Stimulated activated naive B cell treated with anti-CD40 and anti-IgM and Interleukin-4, amounts not matched to agents 10 μg/mL and 1 μg/mL and 100 μg/mL, for 72 hours (primary cell): Measurements from ENCODE around the gene LARGE1.

Source experiments
- ATAC-seq, 2 donors: fragments of 150-1000 bp; cut with Tn5 transposase; replicated peaks; 2 replicates each; pipeline ENCODE4 v1.10.0; 2021; ENCODE audit warnings: moderate library complexity in 1 of 2
- DNase-seq: peaks from one replicate; pipeline ENCODE4 v3.0.0; 2021
- H3K27ac Mint-ChIP-seq: one replicate; pipeline ENCODE4 v1.8.0; 2022; ENCODE audit warnings: mild to moderate bottlenecking, mixed read lengths
- H3K27me3 Mint-ChIP-seq, 2 donors: one replicate each; pipeline ENCODE4 v1.8.0; 2022; ENCODE audit warnings: mixed read lengths in 2 of 2
- H3K36me3 Mint-ChIP-seq, 2 donors: one replicate each; pipeline ENCODE4 v1.8.0; 2022; ENCODE audit warnings: mixed read lengths in 2 of 2, mild to moderate bottlenecking in 1 of 2
- H3K4me1 Mint-ChIP-seq, 2 donors: one replicate each; pipeline ENCODE4 v1.8.0; 2022; ENCODE audit warnings: mixed read lengths in 2 of 2, mild to moderate bottlenecking in 1 of 2
- H3K4me3 Mint-ChIP-seq, 2 donors: one replicate each; pipeline ENCODE4 v1.8.0; 2022; ENCODE audit warnings: mild to moderate bottlenecking in 2 of 2, mixed read lengths in 2 of 2, moderate library complexity in 1 of 2
- H3K9me3 Mint-ChIP-seq, 2 donors: one replicate each; pipeline ENCODE4 v1.8.0; 2022; ENCODE audit warnings: mixed read lengths in 2 of 2, mild to moderate bottlenecking in 1 of 2

The LARGE1 gene

DNA sequence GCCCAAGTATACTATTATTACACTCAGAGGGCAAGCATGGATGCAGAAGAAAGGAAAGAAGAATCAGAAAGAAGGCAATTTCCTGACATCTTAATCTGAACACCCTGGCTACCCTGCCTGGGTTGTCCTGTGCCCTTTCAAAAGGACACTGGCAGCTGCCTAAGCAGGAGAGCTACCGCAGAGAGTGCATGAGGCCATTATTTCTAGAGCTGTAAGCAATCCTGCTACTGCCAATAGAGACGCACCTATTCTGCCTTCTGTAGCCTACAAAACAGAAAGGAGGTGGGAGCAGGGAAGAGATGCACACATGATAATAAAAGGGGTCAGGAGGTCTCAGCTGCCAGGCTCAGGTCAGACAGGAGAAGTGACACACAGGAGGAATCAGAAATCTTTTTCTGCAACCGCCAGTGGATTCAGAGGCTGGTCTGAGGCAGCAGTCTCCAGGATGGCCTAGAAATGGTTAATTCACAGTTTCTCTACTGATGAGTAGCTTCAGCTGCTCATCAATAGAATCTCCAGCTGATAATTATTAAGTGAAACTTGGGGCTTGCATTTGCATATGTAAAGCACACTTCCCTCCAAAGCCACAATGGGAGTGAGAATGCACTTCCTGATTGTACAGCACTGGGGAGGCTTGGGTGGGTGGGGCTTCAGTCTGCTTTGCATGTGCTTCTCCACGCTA, 253.9 kb downstream of the LARGE1 start:
- H3K4me3 Mint-ChIP-seq, result no peak overlapping the region

DNA sequence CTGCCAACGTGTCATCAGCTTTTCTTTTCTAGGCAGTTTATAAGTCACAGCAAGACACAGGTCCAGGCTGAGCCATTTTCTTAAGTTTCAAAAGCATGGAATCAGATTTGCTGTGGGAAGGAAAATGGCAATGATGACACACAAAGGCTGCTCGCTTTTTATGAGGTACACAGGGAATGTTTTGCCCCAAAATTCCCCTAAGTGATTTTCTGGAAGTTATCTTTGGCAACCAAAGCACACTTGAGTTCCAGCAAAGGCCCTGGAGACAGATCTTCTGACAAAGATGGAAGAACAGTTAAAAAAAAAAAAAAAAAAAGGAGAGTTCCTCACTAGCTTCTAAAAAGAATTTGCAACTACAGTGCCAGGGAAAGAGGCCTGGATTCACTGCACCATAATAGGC, 260.8 kb downstream of the LARGE1 start:
- Mint-ChIP-seq H3K9me3 (peaks cover 4 to 8% of the 10 kb centered on the region in 2 donors), H3K4me3 (no peak overlapping the region), H3K27ac (peak overlapping the region; percentile 25), H3K27me3 (no peaks in the 10 kb centered on the region), H3K4me1 (peaks cover 15% of the 10 kb centered on the region in 2 donors), H3K36me3 (peaks cover 14 to 45% of the 10 kb centered on the region in 2 donors)
- DNase-seq (no peak), ATAC-seq (no peak)

More for the DNA sequence above, 253.9 kb downstream of the LARGE1 start:
- no peak overlapping the region for H3K27ac Mint-ChIP-seq
- peaks cover 0 to 18% of the 10 kb centered on the region in 2 donors for H3K36me3 Mint-ChIP-seq
- ATAC-seq (peak; percentile 62 to 69), DNase-seq (no peak)
- no peaks in the 10 kb centered on the region for H3K9me3 Mint-ChIP-seq
- H3K27me3 Mint-ChIP-seq, result no peaks in the 10 kb centered on the region
- peaks cover 38 to 51% of the 10 kb centered on the region in 2 donors for H3K4me1 Mint-ChIP-seq

DNA sequence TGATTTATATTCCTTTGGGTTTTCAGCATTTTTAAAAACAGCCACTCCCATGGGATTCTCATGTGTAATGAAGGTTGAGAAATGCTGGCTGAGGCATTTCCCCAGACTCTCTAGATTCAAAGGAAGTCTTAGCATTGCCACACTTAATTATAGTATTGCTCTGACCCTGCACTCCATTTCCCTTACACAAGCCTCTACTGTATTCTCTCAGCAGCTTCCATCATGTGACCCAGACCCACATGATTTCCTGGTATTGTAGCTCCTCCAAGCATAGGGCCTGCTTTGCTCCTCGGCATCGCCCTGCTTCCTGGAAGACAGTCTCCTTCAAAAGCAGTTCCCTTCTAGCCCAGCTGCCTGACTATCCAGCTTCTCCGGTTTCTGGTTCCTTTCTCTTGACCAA, 261.5 kb downstream of the LARGE1 start:
- ATAC-seq (no peak), DNase-seq (no peak)
- peaks cover 8 to 11% of the 10 kb centered on the region in 2 donors for H3K4me1 Mint-ChIP-seq
- H3K27me3 Mint-ChIP-seq, result no peaks in the 10 kb centered on the region
- H3K27ac Mint-ChIP-seq, result no peak overlapping the region
- H3K36me3 Mint-ChIP-seq, result peaks cover 14 to 39% of the 10 kb centered on the region in 2 donors
- H3K4me3 Mint-ChIP-seq, result no peak overlapping the region
- H3K9me3 Mint-ChIP-seq, result peaks cover 4 to 8% of the 10 kb centered on the region in 2 donors

DNA sequence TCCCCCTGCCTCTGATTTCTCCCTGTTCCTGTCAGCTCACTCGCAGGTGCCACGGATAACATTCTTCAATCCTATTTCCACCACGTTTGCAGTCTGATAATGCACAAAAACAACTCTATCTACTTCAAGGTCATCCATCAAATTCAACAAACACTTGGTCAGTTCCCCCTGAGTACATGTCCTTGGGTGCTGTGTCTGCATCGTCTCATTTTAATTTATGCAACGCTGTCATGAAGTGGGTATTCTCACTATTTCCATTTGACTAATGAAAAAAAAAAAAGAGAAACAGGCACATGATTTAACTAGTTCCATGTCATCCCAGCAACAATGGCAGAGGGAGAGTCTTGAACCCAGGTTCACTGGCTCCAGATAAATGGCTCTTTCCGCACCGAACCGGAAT, 262.6 kb downstream of the LARGE1 start:
- peaks cover 4 to 8% of the 10 kb centered on the region in 2 donors for H3K4me1 Mint-ChIP-seq
- no peak for DNase-seq
- no peak overlapping the region for H3K27ac Mint-ChIP-seq

DNA sequence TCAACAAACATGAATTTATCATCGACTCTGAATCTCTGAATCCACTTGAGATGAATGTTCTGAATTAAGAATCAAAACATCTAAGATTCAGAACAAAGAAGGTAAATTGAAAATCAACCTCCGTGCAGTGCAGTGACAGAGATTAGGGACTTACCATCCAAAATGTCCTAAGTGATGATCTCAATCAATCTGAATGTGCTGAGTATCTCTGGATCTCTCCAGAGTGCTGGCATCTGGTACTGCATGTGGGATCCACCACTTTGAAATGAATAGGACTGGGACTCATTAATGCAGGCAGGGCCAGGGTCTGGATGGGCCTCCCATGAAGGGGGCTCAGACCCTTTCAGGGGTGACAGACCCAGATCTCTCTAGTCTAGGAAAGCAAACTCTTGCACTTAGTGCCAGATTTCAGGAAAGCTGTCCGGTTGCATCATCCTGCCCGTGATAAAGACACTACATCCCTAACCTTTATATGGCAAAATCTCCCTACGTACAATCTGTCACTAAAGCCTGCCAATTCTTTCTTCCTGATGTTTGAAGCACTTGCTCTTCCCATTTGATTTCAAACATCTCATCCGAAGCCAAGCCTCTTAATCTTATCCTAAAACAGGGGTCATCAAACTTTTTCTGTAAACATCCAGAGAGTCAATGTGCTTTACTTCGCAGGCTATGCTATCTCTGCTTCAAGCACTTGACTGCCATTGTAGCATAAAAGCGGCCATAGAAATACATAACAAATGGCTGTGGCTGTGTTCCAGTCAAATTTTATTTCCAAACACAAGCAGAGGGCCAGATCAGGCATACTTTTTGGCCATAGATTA, 263.3 kb downstream of the LARGE1 start:
- Mint-ChIP-seq H3K4me1 (peaks cover 0 to 8% of the 10 kb centered on the region in 2 donors), H3K4me3 (no peak overlapping the region), H3K9me3 (peaks cover 4 to 8% of the 10 kb centered on the region in 2 donors), H3K27ac (no peak overlapping the region), H3K36me3 (peaks cover 14 to 40% of the 10 kb centered on the region in 2 donors), H3K27me3 (no peaks in the 10 kb centered on the region)
- no peak for DNase-seq
- ATAC-seq, result no peak

More for the DNA sequence above, 262.6 kb downstream of the LARGE1 start:
- Mint-ChIP-seq H3K27me3 (no peaks in the 10 kb centered on the region), H3K36me3 (peaks cover 14 to 44% of the 10 kb centered on the region in 2 donors), H3K4me3 (no peak overlapping the region), H3K9me3 (peaks cover 4 to 8% of the 10 kb centered on the region in 2 donors)
- no peak for ATAC-seq

DNA sequence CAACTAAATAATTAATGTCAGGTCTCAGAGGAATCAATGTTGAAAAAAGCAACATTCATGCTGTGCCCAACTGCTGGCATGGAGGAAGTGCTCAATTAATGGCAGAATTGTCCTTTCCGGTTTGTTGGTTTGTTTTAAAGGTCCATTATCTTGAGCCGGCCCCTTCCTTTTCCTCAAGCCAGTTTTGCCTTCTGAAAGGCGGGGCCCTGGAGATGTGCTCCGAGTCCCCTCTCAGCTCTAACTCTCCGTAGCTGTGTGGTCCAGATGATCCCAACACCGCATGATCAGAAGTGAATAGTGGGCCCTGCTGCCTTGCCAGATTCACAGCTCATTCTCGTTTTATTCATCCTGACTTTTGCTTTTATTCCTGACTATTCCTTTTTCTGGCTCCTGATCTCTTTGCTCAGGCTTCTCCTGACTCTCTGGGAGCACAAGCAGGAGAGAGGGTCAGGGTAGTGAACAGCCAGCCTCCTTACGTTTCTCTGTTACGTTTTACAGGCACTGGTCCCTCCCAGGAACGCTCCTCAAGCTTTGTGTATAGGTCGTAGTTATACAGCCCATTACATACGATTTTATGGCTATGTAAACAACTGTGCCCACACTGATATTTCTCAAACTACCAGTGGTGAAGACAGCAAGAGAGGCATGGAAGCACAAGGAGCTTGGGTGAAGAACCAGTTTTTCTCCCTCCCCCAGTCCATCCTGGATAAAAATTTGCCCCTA, 265.9 kb downstream of the LARGE1 start:
- H3K9me3 Mint-ChIP-seq, result peaks cover 4 to 8% of the 10 kb centered on the region in 2 donors
- ATAC-seq, result no peak
- DNase-seq, result no peak
- H3K27me3 Mint-ChIP-seq, result no peaks in the 10 kb centered on the region
- H3K4me3 Mint-ChIP-seq, result no peak overlapping the region
- H3K27ac Mint-ChIP-seq, result no peak overlapping the region
- H3K36me3 Mint-ChIP-seq, result peaks cover 23 to 53% of the 10 kb centered on the region in 2 donors
- peaks cover 0 to 8% of the 10 kb centered on the region in 2 donors for H3K4me1 Mint-ChIP-seq

DNA sequence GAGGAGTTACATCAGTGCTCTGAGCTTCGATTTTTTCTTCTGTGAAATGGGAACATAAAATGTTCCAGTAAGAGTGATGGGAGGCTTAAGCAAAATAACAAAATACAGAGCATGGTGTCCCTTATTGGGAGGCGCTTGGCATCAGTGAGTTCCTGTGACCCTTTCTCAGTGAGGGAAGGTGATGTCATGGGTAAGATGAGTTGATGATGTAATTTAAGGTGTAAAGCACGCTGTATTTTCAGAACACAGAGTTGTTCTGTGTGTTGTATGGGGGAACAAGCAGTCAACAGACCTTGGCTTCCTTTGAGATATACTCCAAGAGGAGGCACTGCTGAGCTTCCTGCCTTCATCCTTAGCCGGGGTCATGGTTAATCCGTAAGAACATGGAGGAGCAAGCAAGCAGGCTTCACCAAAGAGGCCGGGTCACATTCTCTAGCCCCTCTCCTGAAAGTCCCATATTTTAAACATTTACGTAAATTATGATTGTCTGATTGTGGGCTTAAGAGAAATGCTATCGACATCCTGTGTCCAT, 266.7 kb downstream of the LARGE1 start:
- Mint-ChIP-seq H3K4me3 (no peak overlapping the region), H3K27me3 (no peaks in the 10 kb centered on the region), H3K36me3 (peaks cover 21 to 55% of the 10 kb centered on the region in 2 donors), H3K27ac (no peak overlapping the region), H3K9me3 (peaks cover 4 to 10% of the 10 kb centered on the region in 2 donors), H3K4me1 (peaks cover 0 to 5% of the 10 kb centered on the region in 2 donors)
- ATAC-seq (no peak), DNase-seq (no peak)

DNA sequence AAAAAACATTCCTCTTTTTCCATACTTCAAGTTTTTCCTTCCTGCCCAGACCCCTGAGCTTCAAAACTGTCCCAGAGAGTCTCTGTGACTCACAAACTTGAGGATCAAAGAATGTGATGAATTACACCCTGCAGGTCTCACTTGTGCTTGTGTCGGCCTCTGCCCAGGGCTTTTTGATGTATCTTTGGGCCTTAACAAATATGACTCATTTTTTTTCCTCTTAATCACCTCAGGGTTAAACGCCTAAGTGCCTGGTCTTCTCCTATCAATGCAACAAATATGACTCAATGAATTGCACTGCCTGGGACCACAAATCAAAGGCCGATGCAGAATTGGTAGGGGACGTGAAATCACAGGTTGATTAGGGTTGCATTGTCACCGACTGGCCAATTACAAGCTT, 267.7 kb downstream of the LARGE1 start:
- Mint-ChIP-seq H3K9me3 (peaks cover 4 to 11% of the 10 kb centered on the region in 2 donors), H3K27ac (no peak overlapping the region), H3K36me3 (peaks cover 24 to 58% of the 10 kb centered on the region in 2 donors), H3K27me3 (no peaks in the 10 kb centered on the region), H3K4me1 (peaks cover 0 to 3% of the 10 kb centered on the region in 2 donors), H3K4me3 (no peak overlapping the region)
- DNase-seq (no peak), ATAC-seq (no peak)

DNA sequence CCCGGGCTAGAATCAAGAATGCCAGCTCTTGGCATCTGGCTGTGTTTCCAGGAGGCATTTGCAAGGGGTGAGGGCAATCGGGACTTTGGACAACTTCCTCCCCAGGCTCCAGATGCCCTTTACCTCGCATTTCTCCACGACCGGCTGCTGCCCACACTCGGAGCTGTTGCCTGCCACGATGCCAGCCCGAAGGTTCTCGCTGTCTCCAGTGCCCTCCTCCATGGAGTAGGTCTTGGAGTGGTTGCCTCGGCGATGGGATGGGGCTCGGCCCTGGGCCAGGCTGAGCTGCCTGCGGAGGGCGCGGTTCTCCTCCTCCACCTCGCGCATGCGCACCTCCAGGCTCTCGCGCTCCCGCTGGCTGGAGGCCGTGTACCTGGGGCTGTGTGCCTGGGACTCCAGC, 270.0 kb downstream of the LARGE1 start:
- no peak for DNase-seq
- H3K4me1 Mint-ChIP-seq, result peaks cover 0 to 5% of the 10 kb centered on the region in 2 donors
- peaks cover 27 to 48% of the 10 kb centered on the region in 2 donors for H3K36me3 Mint-ChIP-seq
- no peak overlapping the region for H3K4me3 Mint-ChIP-seq
- peaks cover 10 to 11% of the 10 kb centered on the region in 2 donors for H3K9me3 Mint-ChIP-seq
- no peak overlapping the region for H3K27ac Mint-ChIP-seq
- no peak for ATAC-seq
- H3K27me3 Mint-ChIP-seq, result no peaks in the 10 kb centered on the region

DNA sequence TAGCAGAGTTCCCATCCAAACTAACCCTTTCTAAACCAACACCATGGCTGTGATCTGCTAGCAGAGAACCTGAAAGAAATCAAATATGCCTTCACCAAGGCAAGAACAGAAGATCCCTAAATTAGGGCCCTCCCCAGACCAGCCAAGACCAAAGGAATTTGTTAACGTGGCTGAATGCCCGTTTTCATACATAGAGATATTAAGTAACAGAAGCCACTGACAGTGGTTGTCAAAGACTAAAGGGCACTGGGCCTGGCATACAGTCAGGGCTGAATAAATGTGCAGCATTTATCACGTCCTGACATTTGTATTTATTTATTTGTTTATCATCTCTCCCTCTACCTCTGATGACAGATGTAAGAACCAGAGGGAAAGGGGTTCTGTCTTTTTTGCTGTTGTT, 271.8 kb downstream of the LARGE1 start:
- no peak for ATAC-seq

DNA sequence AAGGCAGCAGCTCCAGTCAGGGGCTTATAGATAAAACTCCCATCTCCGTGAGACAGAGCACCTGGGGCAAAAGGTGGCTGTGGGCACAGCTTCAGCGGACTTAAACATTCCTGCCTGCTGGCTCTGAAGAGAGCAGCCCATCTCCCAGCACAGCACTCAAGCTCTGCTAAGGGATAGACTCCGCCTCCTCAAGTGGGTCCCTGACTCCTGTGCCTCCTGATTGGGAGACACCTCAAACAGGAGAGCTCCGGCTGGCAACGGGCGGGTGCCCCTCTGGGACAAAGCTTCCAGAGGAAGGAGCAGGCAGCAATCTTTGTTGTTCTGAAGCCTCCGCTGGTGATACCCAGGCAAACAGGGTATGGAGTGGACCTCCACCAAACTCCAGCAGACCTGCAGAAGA, 279.4 kb downstream of the LARGE1 start:
- Mint-ChIP-seq H3K36me3 (peaks cover 28 to 68% of the 10 kb centered on the region in 2 donors), H3K27ac (no peak overlapping the region), H3K9me3 (peaks cover 14 to 15% of the 10 kb centered on the region in 2 donors), H3K4me1 (peaks cover 29 to 30% of the 10 kb centered on the region in 2 donors), H3K27me3 (no peaks in the 10 kb centered on the region), H3K4me3 (no peak overlapping the region)
- no peak for DNase-seq
- no peak for ATAC-seq

More for the DNA sequence above, 271.8 kb downstream of the LARGE1 start:
- H3K27ac Mint-ChIP-seq, result no peak overlapping the region
- no peak overlapping the region for H3K4me3 Mint-ChIP-seq
- no peak for DNase-seq
- peaks cover 30 to 54% of the 10 kb centered on the region in 2 donors for H3K36me3 Mint-ChIP-seq
- no peaks in the 10 kb centered on the region for H3K27me3 Mint-ChIP-seq
- peaks cover 10 to 12% of the 10 kb centered on the region in 2 donors for H3K9me3 Mint-ChIP-seq
- peaks cover 13 to 14% of the 10 kb centered on the region in 2 donors for H3K4me1 Mint-ChIP-seq

DNA sequence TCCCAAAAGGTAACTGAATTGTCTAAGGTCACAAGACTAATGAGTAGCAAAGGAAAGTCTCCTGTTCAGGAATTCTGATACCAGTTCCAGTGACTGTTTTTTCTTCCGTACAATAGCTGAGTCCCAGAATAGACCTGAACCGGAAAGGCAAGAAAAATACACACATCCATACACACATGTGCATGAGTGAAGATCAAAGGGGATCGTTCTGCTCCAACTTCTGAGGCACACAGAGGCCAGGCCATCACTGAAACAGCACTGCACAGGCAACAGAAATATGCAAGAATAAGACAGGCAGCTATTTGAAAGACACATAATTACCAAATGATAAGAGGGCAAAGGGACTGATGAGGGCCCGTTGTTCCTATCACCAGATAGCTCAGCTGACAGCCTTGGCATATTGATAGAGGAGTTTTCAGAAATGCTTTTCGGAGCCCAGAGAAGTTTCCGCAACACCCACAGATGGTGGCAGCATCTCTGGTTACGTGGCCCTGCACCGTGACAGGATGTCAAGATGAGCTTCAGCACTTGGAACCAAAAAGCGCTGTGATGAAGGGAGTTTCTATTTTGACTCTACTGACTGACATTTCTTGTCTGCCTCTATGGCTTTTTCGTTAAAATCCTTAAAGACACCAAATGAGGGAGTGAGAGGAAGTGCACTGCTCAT, 280.6 kb downstream of the LARGE1 start:
- DNase-seq, result no peak
- Mint-ChIP-seq H3K9me3 (peaks cover 8 to 10% of the 10 kb centered on the region in 2 donors), H3K36me3 (peaks cover 21 to 68% of the 10 kb centered on the region in 2 donors), H3K4me1 (peaks cover 27 to 29% of the 10 kb centered on the region in 2 donors), H3K27ac (no peak overlapping the region), H3K4me3 (no peak overlapping the region), H3K27me3 (no peaks in the 10 kb centered on the region)
- no peak for ATAC-seq

DNA sequence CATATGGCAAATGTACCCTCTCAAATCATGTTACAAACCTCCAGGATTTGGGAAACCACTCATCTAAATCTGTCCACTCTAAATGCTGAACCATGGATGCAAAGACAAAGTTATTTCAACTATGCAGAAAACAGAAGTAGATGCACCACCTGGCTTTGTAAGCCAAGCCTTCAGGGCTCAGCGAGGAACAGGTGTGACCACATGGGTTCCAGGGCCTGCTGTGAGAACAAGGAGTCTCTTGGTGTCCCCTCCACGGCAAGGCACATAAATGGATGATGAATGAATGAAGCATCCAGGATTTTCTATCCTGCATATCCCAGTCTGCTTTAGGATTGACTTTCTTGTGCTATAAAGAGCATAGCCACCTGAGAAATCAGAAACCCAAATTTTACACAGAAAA, 284.5 kb downstream of the LARGE1 start:
- Mint-ChIP-seq H3K27ac (no peak overlapping the region), H3K4me1 (peaks cover 2 to 4% of the 10 kb centered on the region in 2 donors), H3K27me3 (no peaks in the 10 kb centered on the region), H3K9me3 (peaks cover 5% of the 10 kb centered on the region in 2 donors), H3K4me3 (no peak overlapping the region), H3K36me3 (peaks cover 28 to 58% of the 10 kb centered on the region in 2 donors)
- DNase-seq (no peak), ATAC-seq (no peak)
